ENCODE data around the gene FAT1.

The FAT1 gene

DNA sequence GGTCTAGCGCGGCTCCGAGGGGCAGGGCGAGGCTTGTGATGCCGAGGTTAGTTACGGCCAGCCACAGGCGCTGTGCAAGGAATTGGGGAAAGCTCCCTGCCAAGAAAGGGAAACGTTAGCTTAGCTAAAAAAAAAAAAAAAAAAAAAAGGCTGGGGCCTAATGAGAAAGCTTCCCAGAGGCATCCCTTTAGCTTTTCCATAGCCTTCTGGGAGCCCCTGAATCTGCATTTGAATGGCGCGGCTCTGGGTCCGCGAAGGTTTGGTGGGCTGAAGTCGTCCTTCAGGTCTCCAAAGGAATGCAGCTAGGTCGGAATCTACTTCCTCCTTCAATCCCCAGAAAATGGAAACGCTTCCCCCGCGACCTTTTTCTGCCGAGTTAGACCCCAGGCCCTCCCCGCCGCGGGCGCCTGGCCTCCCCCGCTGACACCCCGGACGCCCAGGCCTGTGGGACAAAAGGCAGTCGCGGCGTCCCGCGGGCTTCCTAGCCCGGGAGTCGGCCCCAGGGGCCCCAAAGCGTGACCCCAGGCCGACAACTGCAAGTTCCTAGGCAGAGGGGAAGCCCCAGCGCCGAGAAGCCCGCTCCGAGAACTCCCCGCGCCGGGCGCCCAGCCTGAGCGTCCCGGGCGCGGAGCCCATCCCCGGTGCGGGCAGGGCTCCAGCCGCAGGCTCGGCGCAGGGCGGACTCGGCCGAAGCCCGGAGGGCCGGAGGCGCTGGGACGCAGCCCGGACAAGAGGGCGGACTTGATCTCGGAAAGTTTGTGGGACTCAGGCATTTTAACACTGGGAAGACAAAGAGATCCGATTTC, 605 bp upstream of the FAT1 start:
- peak; percentile 46 for DNase-seq (ENCODE audit: low spot score)

DNA sequence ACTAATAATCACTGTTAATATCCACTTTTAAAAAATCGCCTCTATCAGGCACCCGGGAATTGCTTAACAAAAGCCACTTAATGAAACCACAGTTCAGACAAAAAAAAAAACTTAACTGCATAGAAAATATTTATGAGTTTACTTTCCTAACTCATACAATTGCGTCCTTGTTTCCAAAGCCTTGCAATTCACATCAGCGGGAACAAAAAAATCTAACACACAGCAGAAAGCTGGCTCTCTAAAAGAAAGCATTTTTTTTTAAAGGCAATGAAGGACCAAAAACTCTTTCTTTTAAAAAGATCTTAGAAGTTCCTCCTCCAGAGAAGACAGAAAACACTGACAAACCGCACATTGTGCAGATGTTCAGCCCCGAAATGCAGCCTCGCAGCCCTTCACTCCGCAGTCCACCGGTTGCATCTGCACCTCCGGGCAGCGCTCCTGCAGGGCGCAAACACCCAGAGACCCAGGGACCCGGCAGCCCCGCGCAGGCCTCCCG, 812 bp downstream of the FAT1 start:
- DNase-seq (ENCODE audit: low spot score) = peak; percentile 38

DNA sequence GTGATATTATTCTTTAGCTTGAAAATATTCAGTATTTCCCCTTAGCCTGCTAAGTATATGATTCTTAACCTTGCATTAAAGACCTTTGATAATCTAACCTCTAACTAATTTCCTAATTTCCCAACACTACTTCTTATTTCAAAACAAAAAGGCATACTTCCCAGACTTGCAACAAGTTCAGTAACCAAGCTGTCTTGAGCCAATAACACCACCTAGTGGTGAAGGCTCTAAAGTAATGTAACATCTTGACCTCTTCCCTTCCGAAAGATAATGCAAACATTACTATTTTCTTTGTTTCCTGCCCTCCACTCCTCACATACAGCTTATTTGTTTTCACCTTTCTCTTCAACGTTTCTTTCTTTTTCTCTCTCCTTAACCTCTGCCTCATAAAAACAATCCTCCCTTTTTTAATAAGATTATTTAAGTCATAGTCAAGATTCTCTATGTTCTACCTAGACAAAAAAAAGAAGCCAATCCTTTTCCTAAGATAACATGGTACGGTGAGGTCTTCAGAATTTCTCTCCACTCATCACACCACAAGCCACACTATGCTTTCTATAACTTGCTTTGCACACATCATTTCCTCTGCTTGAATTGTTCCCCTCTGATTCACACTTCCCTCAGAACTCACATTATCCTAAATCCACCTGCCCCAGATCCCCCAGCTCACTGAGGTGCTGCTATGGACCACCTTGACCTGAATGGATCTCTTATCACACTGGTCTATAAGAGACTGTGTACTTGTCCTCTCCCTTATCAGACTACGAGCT, 3.5 kb downstream of the FAT1 start:
- DNase-seq (ENCODE audit: low spot score) = no peak

DNA sequence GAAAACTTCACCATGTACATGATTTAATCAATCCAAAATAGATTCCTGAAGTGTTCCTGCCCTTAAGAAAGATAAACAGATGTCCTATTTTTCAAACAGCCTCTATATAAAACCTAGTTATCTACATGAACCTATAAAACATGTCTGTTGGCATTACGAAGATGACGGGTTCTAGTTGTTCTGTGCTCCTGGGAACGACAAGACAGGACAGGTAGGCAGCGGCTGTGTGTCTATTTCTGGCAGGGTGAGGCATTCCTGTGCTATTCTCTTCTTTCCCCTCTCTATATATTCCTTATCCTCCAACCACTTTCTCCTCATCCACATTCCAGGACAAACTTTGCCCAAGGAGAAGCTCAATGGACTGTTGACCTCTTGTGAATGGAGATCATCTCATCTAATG, 6.1 kb downstream of the FAT1 start:
- DNase-seq (ENCODE audit: low spot score) = no peak

DNA sequence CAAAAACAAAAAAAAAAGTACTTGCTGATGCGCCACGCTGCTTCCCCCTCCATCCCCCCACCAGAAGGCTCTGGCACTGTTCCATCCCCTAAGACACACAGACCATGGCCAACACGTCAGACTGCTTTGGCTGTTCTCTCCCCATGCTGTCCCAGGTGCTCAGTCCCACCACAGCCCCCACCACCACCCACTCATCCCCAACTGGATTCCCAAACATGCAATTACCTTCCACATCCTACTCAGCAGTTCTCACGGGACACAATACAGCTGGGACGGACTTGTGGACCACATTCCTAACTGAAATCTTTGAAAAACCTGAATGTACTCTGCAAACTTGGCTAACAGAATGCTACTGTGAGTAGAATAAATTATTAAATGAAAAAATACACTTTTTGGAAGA, 8.6 kb downstream of the FAT1 start:
- DNase-seq (ENCODE audit: low spot score) = no peak

DNA sequence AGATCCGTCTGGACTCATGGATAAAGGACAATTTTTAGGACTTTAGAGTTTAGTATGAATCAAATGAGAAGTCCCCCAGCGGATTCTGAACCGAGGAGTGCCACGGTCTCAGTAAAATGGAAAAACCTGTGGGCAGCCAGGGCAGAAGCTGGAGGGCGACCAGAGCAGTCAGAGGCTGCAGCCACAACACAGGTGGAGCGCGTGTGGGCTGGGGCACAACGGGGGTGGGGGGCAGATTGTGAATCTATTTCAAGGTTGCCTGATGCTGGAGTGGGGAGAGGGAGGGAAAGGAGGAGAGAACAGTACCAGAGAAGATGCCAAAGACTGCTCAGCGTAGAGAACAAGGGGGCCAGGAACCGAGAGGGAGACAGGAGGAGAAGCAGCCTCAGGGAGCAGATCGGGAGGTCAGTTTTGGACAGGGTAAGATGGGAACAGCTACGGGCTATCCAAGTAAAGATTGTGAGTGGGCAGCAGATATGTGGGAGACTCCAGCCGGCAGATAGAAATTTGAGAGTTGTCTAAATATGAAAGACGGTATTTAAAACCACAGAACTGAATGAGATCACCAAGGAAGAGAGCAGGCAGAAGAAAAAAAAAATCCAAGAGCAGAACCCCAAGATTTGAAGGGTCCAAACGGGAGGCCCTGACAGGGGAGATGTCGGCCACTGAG, 9.5 kb downstream of the FAT1 start:
- no peak for DNase-seq (ENCODE audit: low spot score)

DNA sequence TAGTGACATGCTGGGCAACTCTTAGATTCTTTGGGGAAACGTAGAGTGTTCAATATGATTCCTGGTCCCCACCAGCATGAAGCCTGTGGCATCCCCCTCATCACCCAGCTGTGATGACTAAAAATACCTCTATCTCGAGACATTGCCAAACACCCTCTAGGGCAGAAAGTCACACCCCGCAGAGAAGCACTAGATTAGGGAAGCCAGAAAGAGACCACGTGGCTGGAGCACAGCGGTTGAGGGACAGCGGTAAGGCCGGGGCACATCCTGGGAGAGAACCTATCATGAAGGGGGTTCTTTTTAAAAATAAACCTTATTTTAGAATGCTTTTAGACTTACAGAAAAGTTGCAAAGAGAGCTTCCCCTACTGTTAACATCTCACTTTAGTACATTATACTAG, 11.0 kb downstream of the FAT1 start:
- DNase-seq (ENCODE audit: low spot score) = no peak

DNA sequence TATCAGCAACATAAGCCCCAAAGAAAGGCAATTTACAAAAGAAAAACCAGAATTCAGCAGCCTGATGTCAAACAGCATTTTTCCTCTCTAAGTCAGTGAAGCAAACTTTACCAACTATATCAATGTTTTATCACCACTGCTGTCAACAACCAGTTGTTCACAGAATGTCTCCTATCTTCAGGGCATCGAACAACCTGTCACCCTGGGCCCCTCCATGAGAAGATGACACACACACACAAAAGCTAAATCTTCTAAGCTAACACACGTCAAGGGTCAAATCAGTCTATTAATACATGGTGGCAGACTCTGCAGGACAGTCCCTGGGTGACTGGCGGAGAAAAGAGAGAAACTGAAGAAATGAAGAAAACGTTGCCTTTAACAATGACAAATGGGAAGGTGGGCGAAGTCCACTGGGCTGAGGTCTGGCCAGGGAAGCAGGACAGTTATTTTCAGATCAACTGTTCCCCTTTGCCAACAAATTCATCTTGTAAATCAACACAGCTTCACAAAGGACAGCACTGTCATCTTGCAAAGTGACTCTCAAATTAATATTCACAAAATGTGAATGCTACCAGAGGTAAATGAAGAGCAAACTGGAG, 13.0 kb downstream of the FAT1 start:
- DNase-seq (ENCODE audit: low spot score) = no peak

DNA sequence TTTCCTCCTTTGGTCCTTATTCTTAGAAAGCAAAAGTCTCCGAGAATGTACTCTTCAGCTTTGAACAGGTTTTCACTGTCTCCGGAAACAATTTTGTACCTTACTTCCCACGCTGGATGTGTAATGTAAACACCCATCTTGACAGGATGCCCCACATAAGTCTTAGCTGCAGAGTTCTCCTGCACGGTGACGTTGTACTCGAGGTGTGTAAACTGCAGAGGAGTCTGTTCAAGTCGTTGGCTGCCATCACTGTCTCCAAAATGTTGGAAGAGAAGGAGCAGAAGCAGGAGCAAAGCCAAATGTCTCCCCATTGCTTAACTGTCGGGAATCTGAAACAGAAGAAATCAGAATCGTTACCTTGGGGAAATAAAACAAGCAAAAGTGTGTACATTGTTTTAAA, 14.1 kb downstream of the FAT1 start:
- no peak for DNase-seq (ENCODE audit: low spot score)

DNA sequence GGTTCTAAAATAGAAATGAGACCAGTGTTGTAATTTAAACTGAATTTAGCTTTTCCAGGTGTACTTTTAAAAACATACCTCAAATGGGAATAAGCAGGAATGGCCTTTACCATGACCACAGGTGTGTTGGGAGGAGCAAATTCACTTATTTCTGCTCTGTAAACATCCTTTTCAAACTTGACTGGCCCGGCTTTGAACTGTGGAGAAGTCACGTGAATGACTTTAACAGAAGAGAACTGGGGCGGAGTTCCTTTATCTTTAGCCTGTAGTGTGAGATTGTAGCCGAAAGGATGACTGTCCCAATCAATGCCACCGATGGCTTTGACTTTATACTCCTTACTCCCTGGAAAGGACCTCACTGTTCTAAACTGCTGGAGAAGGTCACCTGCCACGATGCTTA, 15.1 kb downstream of the FAT1 start:
- DNase-seq (ENCODE audit: low spot score) = no peak

DNA sequence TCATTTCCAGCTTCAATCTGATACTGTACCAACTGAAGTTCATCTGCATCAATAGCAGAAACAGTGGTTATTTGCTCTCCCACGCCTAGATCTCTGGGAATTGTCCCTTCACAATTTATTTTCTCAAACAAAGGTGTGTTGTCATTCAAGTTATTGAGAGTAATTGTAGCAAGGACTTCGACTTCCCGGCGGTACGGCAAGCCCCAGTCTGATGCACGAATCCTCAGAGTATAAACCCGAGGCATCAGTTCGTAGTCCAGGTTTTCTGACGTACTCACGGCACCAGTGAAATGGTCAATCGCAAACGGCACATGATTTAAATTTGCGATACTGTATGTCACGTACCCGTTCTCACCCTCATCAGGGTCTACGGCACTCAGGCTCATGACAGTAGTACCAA, 15.7 kb downstream of the FAT1 start:
- DNase-seq (ENCODE audit: low spot score) = no peak

DNA sequence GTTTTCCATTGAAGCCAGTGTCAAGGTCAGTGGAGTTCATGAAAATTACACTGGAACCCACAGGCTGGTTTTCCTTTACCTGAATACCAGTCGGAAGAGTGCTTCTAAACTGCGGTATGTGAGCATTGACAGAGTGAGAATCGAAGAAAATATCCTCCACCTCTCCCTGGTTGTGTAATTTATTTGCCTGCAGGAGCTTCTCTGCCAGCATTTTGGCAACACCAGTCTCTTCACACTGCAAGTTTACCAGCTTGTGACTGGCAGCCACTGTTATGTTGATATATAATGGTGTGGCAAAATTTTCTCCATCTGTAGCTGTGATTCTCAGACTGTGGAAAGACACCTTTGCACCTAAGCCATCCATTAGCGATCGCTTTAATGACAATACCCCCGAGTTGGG, 16.1 kb downstream of the FAT1 start:
- no peak for DNase-seq (ENCODE audit: low spot score)

DNA sequence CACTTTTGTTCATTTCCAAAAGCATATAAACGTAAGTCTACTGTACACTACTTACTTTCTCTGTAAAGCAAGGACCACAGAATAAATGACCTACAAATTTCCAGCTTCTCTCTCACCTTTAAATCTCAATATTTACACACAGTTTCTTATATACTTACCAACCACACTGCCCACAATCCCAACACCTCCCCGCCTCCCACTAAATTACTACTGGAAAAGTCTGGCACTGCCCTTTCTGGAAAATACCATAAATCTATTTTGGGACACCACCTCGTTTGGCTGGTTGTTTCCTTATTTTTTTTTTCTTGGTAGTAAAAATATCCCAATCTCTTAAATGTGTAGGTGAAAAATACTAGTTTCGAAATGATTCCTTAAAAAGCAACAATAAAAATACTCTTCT, 19.6 kb downstream of the FAT1 start:
- no peak for DNase-seq (ENCODE audit: low spot score)

DNA sequence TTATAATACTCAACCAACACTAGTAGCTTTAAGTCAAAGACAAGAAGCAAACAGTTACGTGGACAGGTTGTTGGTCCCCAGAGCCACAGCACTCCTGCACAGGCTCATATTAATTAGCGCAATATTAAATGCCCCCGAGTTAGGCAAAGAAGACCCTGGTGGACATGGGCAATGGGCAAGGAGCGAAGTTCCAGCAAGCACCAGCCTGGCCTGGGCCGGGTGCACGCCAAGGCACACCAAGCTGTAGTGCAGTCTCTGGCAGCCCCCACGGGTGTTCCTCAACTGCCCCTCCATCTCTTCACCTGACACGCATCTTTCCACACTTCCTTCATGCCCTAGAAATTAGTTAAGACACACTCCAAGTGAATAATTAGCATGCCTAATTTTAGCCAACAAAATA, 20.1 kb downstream of the FAT1 start:
- DNase-seq (ENCODE audit: low spot score) = no peak

DNA sequence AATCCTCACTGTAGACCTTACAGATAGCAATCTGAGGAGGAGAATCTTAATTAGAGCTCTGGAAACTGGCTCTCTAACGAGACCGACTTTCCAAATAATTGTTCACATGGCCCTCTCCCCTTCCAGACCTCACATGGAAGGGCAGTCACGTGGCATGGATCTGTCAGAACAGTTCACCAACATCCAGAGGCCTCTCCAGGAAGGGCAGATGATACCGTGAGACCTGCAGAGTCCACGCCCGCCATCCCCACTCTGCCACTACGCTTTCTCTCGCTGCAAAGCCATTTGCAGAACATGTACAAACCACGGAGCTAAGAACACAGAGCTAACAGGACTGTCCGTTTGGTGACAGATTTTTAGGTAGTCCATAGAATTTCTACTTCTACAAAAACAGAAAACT, 20.7 kb downstream of the FAT1 start:
- no peak for DNase-seq (ENCODE audit: low spot score)

DNA sequence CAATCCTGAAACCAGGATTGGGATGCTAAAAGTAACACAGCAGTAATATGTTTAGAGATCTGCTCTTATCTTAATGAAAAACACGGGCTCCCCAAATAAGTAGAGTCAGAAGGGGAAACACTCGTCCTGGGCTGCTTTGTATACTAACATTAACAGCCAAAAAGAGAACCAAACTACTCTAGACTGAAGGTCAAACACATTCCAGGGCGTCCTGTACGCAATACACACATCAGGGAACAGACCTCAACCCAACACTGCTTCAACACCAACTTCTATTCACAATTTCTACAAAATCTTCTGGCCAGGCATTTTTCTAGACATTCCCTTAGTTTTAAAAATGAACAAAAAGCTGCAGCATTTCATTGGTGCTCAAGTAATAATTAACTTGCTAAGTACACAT, 21.4 kb downstream of the FAT1 start:
- DNase-seq (ENCODE audit: low spot score) = no peak

DNA sequence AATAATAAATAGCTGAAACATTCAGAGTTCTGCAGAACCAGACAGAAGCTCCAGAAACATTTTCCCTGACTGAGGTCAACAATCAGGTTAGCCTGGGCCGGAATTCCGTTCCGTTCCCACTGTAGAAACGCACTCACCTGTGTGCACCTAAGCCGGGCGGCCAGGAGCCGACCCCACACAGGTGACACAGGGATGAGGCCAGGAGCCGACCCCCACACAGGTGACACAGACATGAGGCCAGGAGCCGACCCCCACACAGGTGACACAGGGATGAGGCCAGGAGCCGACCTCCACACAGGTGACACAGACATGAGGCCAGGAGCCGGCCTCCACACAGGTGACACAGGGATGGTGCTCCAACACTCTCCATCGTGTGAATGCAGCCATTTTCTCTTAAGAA, 21.9 kb downstream of the FAT1 start:
- DNase-seq (ENCODE audit: low spot score) = no peak

DNA sequence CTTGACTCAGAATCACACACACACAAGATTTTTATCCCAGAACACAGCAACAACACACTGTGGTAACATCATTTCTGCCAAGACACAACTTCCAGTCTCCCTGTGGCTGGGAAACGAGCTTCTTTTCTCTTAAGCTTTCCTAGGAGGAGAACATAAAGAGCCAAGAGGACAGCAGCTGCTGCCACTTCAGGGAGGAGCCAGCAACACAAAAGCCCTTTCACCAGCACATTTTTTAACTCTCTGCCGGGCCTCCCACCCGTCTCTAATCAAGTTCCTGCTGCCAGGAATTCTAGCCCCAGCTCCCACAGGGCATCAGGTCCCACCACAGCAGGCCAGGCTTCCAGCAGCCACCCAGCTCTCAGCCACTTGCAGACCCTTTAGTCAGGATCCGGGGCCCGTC, 22.4 kb downstream of the FAT1 start:
- DNase-seq (ENCODE audit: low spot score) = no peak

DNA sequence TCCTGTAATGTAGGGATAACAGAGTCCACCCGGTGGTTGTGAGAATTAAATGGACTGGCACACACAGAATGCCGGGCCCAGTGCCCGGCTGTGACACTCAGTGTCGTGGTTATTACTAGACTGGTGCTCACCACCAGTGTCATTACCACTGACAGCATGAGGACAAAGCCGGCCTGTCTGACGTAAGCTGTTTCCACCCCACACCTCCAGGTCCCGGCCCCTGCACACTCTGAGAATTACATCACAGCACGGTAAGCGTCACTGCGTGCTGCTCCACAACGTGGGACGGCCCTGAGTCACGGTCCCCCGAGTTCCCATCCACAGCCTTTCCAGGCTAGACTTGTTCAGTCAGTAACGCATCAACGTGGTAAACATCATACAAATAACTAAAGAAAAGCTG, 22.9 kb downstream of the FAT1 start:
- no peak for DNase-seq (ENCODE audit: low spot score)

DNA sequence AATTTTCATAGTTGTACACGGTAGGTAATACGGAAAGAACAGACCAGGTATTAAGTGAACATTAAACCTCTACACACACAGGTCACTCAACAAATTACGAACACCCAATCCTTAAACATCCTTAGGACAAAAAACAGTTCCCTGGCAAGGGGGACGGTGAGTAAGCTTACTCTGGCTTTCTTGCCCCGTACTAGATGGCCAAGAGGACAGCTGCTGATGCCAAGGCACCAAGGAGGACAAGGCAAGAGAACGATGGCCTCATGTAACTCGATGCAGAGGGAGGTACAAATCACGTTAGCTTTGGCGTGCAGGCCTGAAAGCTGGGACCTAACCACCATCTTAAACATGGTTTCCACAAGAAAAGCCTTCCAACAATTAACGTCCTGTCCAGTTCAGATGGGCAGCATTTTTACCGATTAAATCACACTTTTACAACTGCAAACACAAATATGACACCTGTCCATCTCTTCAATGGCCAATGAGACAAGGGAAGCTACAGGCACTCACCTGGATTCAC, 23.7 kb downstream of the FAT1 start:
- DNase-seq (ENCODE audit: low spot score) = no peak

DNA sequence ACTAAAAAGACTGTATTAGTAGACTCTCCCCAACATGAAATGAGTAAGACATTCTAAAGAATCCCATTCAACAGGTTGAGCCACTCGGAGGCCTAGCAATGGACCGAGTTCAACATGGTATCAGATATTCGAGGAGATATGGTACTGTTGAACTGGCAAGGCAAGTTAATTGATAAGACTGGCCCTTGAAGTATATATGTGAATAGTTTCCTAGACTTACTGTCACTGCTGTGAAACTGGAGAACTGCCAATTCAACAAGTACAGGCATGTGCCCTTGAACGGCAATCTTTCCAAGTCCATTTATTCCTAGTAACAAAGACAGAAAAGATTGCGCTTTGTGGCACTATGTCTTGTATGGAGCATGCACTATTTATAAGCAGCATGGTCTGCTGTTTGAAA, 24.4 kb downstream of the FAT1 start:
- no peak for DNase-seq (ENCODE audit: low spot score)

DNA sequence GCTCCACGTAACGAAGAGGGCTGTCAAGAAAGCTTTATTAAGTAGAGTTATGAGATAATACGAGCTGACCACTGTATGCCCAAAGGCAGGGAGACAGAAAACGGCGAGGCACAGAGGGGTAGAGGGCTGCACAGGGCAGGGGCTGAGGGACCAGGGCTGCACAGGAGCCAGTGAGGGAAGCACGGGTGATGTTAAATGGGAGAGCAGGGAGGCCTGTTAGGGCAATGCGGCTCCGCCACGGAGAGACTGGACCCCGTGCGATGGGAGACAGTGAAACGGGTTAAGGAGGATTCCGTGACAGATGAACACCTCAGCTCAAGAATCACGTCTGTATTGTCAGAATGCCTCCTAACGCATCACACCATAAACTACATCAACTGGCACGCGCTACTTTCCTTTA, 25.1 kb downstream of the FAT1 start:
- no peak for DNase-seq (ENCODE audit: low spot score)
